T-helper 1 cell treated with Interleukin-12 subunit alpha and Interleukin-12 subunit beta and Interleukin-4 antibody, amounts not matched to agents 30 ng/mL and 1 ng/mL, for 36 hours (primary cell): ENCODE results near the gene CCL20. TPM values are rescaled to one million over a fixed set of nuclear protein-coding genes. Genes with fewer than 3 reads are reported as not detected.

Experiments used
- intact Hi-C: fragments of 100-400 bp; cut with micrococcal nuclease; formaldehyde crosslinking; loops from one replicate; pipeline ENCODE4 v1.15.1; 2024
- total RNA-seq: library from RNA; stranded (reverse); gene quantifications from 2 replicates; pipeline ENCODE4 v1.2.3, GENCODE V29; 2022

The CCL20 gene
- total RNA-seq, 1 donor from 2014 or later: 0.27 TPM

GRCh38 chr2:227799202-227799601 is 14.4 kb upstream of the CCL20 start:
- intact Hi-C loops: no loop called here

GRCh38 chr2:227802882-227803281 is 10.8 kb upstream of the CCL20 start:
- intact Hi-C loops: no loop called here

- intact Hi-C loops: no loop called here
Observed at GRCh38 chr2:227804975-227805374, 8.7 kb upstream of the CCL20 start.

GRCh38 chr2:227805578-227805977 is 8.1 kb upstream of the CCL20 start:
- intact Hi-C loops: no loop called here

- intact Hi-C loops: no loop called here
Observed at GRCh38 chr2:227808936-227809335, 4.7 kb upstream of the CCL20 start.

- intact Hi-C loops: no loop called here
Observed at GRCh38 chr2:227812001-227812400, 1.6 kb upstream of the CCL20 start.

- intact Hi-C loops: no loop called here
Observed at GRCh38 chr2:227813229-227813561, 447 bp upstream of the CCL20 start.

GRCh38 chr2:227815066-227815465 is 1.4 kb downstream of the CCL20 start:
- intact Hi-C loops: no loop called here

- intact Hi-C loops: no loop called here
Observed at GRCh38 chr2:227816507-227817294, 3.1 kb downstream of the CCL20 start.

GRCh38 chr2:227817336-227817735 is 3.7 kb downstream of the CCL20 start:
- intact Hi-C loops: no loop called here

GRCh38 chr2:227817850-227818674 is 4.4 kb downstream of the CCL20 start:
- intact Hi-C loops: no loop called here

- intact Hi-C loops: no loop called here
Observed at GRCh38 chr2:227818675-227819397, 5.2 kb downstream of the CCL20 start.

- intact Hi-C loops: no loop called here
Observed at GRCh38 chr2:227819398-227819697, 5.7 kb downstream of the CCL20 start.

GRCh38 chr2:227821043-227821942 is 7.7 kb downstream of the CCL20 start:
- intact Hi-C loops: no loop called here

GRCh38 chr2:227822416-227823003 is 8.9 kb downstream of the CCL20 start:
- intact Hi-C loops: no loop called here

GRCh38 chr2:227823922-227824321 is 10.3 kb downstream of the CCL20 start:
- intact Hi-C loops: no loop called here

- intact Hi-C loops: no loop called here
Observed at GRCh38 chr2:227824711-227825110, 11.1 kb downstream of the CCL20 start.

- intact Hi-C loops: no loop called here
Observed at GRCh38 chr2:227826019-227826521, 12.4 kb downstream of the CCL20 start.

- intact Hi-C loops: no loop called here
Observed at GRCh38 chr2:227826563-227826962, 12.9 kb downstream of the CCL20 start.

- intact Hi-C loops: no loop called here
Observed at GRCh38 chr2:227827143-227827542, 13.5 kb downstream of the CCL20 start.

- intact Hi-C loops: no loop called here
Observed at GRCh38 chr2:227828477-227828912, 14.9 kb downstream of the CCL20 start.
